Measurements from ENCODE around the gene PPP1R12B.
"Not testable (repeated sequence)": the region's sequence is repeated elsewhere in the genome, so short reads cannot be mapped to it uniquely, and the experiment has no call there.

DNA sequence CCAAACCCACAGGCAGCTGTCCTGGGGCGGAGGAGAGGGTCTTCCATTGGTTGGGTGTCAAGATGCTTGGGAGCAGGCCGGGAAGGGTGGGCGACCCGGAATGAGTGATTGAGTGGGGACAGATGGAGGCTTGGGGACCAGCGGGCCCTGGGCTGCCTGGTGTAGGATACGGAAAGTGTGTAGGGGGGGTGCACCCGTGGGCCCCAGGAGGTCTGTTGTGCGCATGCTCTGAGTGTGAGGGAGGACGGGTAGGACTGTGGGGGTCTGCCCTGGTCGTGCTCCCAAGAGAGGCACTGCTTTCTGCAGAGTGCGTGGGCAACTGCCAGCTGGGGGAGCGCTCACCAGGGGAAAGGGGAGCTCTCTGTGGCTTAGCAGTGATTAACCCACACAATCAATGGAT, 275.0 kb downstream of the PPP1R12B start:
- TF ChIP-seq, protein P1, sequence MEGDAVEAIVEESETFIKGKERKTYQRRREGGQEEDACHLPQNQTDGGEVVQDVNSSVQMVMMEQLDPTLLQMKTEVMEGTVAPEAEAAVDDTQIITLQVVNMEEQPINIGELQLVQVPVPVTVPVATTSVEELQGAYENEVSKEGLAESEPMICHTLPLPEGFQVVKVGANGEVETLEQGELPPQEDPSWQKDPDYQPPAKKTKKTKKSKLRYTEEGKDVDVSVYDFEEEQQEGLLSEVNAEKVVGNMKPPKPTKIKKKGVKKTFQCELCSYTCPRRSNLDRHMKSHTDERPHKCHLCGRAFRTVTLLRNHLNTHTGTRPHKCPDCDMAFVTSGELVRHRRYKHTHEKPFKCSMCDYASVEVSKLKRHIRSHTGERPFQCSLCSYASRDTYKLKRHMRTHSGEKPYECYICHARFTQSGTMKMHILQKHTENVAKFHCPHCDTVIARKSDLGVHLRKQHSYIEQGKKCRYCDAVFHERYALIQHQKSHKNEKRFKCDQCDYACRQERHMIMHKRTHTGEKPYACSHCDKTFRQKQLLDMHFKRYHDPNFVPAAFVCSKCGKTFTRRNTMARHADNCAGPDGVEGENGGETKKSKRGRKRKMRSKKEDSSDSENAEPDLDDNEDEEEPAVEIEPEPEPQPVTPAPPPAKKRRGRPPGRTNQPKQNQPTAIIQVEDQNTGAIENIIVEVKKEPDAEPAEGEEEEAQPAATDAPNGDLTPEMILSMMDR (conservative IDR thresholded peaks at IDR 0.05; ENCODE audit: low read length), result not testable (repeated sequence)
- TF ChIP-seq EZH2phosphoT487 (IDR thresholded peaks at IDR 0.05; ENCODE audit: borderline replicate concordance, low read depth, low read length), result not testable (repeated sequence)

Data from OCI-LY7 (cell line).